ENCODE data around the gene HACD3.

HACD3 gene

DNA sequence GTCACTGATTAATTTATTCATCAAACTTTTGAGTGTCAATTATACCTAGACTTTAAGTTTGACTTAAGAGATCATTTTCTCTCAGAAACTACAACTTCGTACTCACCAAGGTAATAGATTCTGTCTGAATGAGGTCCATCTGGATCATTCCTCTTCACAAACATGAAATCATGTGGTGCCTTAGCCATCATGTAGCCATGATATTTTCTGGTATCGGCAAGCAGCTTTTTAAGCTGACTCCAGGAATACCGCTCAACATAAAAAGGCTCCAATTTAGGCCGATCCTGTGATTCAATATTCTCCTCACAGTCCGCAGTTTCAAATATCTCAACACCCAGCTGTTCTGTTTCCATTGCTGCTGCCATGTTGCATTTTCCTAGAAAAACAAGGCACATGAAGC, 18.1 kb upstream of the HACD3 start:
- DNase-seq (ENCODE audit: low spot score) = no peak
- TF ChIP-seq, protein P1, sequence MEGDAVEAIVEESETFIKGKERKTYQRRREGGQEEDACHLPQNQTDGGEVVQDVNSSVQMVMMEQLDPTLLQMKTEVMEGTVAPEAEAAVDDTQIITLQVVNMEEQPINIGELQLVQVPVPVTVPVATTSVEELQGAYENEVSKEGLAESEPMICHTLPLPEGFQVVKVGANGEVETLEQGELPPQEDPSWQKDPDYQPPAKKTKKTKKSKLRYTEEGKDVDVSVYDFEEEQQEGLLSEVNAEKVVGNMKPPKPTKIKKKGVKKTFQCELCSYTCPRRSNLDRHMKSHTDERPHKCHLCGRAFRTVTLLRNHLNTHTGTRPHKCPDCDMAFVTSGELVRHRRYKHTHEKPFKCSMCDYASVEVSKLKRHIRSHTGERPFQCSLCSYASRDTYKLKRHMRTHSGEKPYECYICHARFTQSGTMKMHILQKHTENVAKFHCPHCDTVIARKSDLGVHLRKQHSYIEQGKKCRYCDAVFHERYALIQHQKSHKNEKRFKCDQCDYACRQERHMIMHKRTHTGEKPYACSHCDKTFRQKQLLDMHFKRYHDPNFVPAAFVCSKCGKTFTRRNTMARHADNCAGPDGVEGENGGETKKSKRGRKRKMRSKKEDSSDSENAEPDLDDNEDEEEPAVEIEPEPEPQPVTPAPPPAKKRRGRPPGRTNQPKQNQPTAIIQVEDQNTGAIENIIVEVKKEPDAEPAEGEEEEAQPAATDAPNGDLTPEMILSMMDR (IDR thresholded peaks at IDR 0.05; ENCODE audit: poor library complexity, severe bottlenecking) = no peak
- Histone ChIP-seq H3K36me3 (ENCODE audit: low read depth) (peaks cover 75% of the 10 kb centered on the region), H3K27ac (ENCODE audit: poor library complexity, severe bottlenecking) (no peak overlapping the region), H3K4me1 (ENCODE audit: insufficient read depth, poor library complexity, severe bottlenecking) (peaks cover 10% of the 10 kb centered on the region), H3K4me3 (ENCODE audit: severe bottlenecking) (no peak overlapping the region), H3K27me3 (ENCODE audit: insufficient read depth, poor library complexity, severe bottlenecking) (no peaks in the 10 kb centered on the region), H3K9me3 (ENCODE audit: severe bottlenecking) (no peaks in the 10 kb centered on the region)
- ATAC-seq (ENCODE audit: low read depth) = no peak

DNA sequence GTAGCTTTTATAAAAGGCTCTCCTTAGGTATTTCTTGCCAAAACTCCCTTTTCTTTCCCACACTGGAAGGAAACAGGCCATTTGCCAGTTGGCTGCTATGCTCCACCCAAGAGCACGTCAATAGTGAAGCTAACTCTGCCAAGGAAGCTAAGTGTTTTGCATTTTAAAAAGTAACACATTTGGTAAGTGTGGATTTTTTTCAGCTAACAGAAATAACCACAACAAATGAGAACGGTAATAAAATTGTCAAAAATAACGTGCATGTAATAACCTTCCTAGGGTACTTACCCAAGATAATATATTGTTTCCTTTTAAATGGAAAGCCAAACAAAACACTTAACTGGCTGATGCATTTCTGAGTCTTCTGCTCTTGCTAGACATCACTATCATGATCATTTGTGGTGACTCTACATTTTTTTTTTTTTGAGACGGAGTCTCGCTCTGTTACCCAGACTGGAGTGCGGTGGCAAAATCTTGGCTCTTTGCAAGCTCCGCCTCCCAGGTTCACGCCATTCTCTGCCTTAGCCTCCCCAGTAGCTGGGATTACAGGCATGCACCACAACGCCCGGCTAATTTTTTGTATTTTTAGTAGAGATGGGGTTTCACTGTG, 17.4 kb upstream of the HACD3 start:
- H3K36me3 ChIP-seq (ENCODE audit: low read depth) = peaks cover 68% of the 10 kb centered on the region
- ATAC-seq (ENCODE audit: low read depth) (no peak), DNase-seq (ENCODE audit: low spot score) (no peak)
- no peaks in the 10 kb centered on the region for H3K27me3 ChIP-seq (ENCODE audit: insufficient read depth, poor library complexity, severe bottlenecking)
- H3K4me3 ChIP-seq (ENCODE audit: severe bottlenecking) = no peak overlapping the region
- H3K9me3 ChIP-seq (ENCODE audit: severe bottlenecking) = no peaks in the 10 kb centered on the region
- TF ChIP-seq, protein P1 (IDR thresholded peaks at IDR 0.05; ENCODE audit: poor library complexity, severe bottlenecking) = no peak
- peaks cover 10% of the 10 kb centered on the region for H3K4me1 ChIP-seq (ENCODE audit: insufficient read depth, poor library complexity, severe bottlenecking)
- H3K27ac ChIP-seq (ENCODE audit: poor library complexity, severe bottlenecking) = no peak overlapping the region

DNA sequence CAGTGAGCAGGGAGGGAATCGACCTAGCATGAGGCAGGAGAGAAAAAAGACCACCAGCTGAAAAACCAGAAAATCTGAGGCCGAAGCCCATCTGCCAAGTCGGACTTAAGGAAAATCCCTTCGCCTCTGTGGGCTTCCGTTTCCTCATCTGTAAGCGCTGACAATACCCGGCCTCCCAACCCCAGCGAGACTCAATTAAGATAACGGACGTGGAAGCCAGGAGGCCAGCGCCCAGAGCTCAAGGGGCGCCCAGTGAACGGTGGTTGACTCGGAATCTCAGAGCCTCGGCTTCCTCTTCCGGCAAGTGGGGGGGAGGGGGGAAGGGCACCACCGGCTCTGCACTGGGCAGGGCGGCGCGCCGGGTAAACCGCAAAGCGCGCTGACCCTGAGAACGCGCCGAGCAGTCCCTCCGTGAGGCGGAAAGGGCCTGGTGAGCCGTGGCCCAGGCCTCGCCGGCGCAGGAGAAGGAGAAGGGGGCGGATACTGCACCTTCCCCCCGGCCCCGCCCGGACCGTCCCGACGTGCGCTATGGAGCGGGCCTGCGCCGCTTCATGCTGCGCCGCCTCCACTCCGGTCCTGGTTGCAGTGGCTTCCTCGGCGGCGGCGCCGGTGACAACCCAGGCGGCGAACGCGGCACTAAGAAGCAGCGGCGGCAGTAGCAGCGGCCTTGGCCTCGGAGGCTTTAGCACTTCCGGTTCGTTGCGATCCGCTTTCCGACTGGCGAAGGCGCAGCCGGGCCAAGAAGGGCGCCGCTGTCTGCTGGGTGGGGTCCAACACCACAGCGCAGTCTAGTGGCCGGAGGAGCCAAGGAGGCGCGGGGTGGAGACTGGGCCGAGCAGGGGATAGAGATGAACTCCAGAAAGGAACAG, 13.0 kb upstream of the HACD3 start, which contains the start of gene DPP8:
DPP8 (minus strand) TSS at position 693 of the 869 bp plus-strand sequence. CDS start 5,136 bp downstream, outside the sequence.
- H3K27me3 ChIP-seq (ENCODE audit: insufficient read depth, poor library complexity, severe bottlenecking) = no peaks in the 10 kb centered on the region
- peak; percentile 98 for ATAC-seq (ENCODE audit: low read depth)
- DNase-seq (ENCODE audit: low spot score) = peak; percentile 98
- H3K4me1 ChIP-seq (ENCODE audit: insufficient read depth, poor library complexity, severe bottlenecking) = peaks cover 10% of the 10 kb centered on the region
- H3K9me3 ChIP-seq (ENCODE audit: severe bottlenecking) = no peaks in the 10 kb centered on the region
- H3K4me3 ChIP-seq (ENCODE audit: severe bottlenecking) = peak within 1 kb of the TSS; percentile 98
- peaks cover 36% of the 10 kb centered on the region for H3K36me3 ChIP-seq (ENCODE audit: low read depth)
- peak within 1 kb of the TSS; percentile 65 for H3K27ac ChIP-seq (ENCODE audit: poor library complexity, severe bottlenecking)
- TF ChIP-seq, protein P1 (IDR thresholded peaks at IDR 0.05; ENCODE audit: poor library complexity, severe bottlenecking) = peak; percentile 100

DNA sequence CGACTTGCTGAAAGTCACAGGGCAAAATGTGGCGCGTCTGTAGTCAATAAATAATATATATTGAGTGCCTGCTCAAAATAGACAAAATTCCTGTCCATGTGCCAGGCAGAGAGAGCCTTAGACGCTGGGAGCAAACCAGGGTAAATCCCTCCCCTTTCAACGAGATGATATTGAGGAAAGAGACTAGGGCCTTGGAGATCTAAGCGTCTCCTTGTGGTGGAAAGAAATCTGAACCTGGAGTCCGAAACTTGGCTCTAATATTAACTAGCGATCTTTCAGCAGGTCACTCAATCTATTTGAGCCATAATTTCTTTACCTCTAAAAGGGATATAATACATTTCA, 12.4 kb upstream of the HACD3 start:
- peaks cover 30% of the 10 kb centered on the region for H3K36me3 ChIP-seq (ENCODE audit: low read depth)
- no peaks in the 10 kb centered on the region for H3K9me3 ChIP-seq (ENCODE audit: severe bottlenecking)
- no peaks in the 10 kb centered on the region for H3K27me3 ChIP-seq (ENCODE audit: insufficient read depth, poor library complexity, severe bottlenecking)
- DNase-seq (ENCODE audit: low spot score) (no peak), ATAC-seq (ENCODE audit: low read depth) (peak; percentile 20)
- peak overlapping the region; percentile 65 for H3K27ac ChIP-seq (ENCODE audit: poor library complexity, severe bottlenecking)
- H3K4me1 ChIP-seq (ENCODE audit: insufficient read depth, poor library complexity, severe bottlenecking) = peaks cover 10% of the 10 kb centered on the region
- TF ChIP-seq, protein P1 (IDR thresholded peaks at IDR 0.05; ENCODE audit: poor library complexity, severe bottlenecking) = peak; percentile 98
- H3K4me3 ChIP-seq (ENCODE audit: severe bottlenecking) = peak overlapping the region; percentile 98
